Measurements from ENCODE around the gene SLC19A1. TPM values are rescaled to one million over a fixed set of nuclear protein-coding genes. Genes with fewer than 3 reads are reported as not detected.

SLC19A1 gene
- total RNA-seq, 2 donors from 2014 or later, result 4.7 to 6.1 TPM

DNA sequence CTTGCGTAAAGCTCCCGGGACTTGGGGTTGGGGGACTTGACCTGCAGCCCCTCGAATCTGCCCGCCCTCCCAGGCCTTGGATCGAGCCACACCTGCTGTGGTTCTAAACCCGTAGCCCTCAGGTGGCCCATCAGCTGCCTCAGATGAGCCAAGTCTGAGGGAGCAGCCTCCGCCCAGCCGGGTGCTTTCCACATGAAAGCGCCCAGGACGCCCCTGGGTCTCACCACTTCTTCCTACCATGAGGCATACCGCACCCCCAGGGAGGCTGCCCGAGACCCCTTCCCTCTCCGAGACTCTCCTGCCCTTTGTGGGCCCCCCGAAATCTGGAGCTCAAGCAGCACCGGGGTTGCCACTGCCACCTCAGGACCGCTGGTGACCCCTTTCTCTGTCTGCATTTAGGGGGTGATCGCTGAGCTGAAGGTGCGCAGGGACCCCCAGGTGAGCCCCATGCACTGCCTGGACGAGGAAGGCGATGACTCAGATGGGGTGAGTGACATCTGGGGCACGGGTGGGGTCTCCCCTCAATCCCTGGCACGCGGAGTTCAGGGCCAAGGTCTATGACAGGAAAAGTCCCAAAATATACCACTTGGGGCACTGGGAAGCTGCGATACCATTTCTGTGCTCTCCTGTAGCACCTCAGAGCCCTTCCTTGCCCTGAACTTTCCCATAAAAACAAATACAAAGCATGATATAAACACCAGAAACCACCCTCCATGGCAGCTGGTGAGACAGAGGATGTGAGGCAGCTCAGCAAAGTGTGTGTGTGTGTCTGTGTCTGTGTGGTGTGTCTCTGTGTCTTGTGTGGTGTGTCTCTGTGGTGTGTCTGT, 68.5 kb downstream of the SLC19A1 start:
- Histone ChIP-seq H3K9me3 (no peaks in the 10 kb centered on the region), H3K36me3 (peaks cover 35% of the 10 kb centered on the region), H3K4me3 (no peak overlapping the region), H3K27me3 (replicated peaks; ENCODE audit: insufficient read depth) (no peaks in the 10 kb centered on the region), H3K27ac (no peak overlapping the region), H3K4me1 (ENCODE audit: control insufficient read depth in 1 of 2, low read depth in 2 of 2) (peaks cover 7 to 43% of the 10 kb centered on the region in 2 donors)
- DNase-seq (ENCODE audit: low spot score) (no peak), ATAC-seq (ENCODE audit: insufficient number of reproducible peaks, low FRiP score, low read depth) (no peak)
- no peak for TF ChIP-seq CTCF (IDR thresholded peaks at IDR 0.05)

DNA sequence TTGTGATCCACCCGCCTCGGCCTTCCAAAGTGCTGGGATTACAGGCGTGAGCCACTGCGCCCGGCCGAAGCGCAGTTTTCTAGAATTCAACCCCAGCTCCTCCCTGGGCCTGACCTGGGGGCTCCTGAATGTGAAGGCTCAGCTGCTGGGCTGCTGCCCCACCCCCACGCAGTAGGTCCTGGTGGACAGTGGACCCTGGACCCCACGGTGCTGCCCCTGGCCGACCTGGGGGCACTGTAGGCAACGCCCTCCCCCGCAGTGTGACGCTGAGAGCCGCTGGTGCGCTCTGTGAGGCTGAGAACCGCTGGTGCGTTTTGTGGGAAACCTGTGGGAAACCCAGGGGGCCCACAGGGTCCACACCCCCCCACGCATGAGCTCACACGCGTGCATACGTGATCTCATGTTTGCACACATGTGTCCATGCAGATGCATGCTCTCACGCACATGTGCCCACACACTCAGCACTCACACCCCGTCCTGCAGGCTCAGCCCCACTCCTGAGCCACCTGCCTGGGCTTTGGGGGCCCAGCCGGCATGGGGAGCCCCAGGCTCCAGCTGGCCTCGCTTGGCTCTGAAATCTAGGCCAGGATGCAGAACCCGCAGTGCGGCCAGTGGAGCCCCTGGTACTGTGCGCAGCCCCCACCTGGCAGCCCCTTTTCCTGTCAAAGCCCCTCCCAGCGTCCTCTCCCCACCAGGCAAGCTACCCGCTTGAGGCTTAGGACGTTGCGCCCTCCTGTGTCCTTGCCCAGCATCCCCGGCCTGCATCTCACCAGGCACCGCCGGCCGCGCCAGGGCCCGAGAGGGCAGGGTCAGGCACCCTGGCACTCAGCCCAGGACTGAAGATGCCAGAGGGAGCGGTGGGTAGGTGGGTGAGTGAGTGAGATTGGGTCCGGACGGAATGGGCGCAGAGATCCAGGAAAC, 69.5 kb downstream of the SLC19A1 start:
- Histone ChIP-seq H3K27me3 (replicated peaks; ENCODE audit: insufficient read depth) (no peaks in the 10 kb centered on the region), H3K4me1 (ENCODE audit: control insufficient read depth in 1 of 2, low read depth in 2 of 2) (peaks cover 7 to 39% of the 10 kb centered on the region in 2 donors), H3K27ac (peak overlapping the region in 1 of 2 donors; percentile 87), H3K36me3 (peaks cover 40% of the 10 kb centered on the region), H3K9me3 (no peaks in the 10 kb centered on the region), H3K4me3 (no peak overlapping the region)
- no peak for TF ChIP-seq CTCF (IDR thresholded peaks at IDR 0.05)
- no peak for ATAC-seq (ENCODE audit: insufficient number of reproducible peaks, low FRiP score, low read depth)
- DNase-seq (ENCODE audit: low spot score), result no peak

- no peak for ATAC-seq (ENCODE audit: insufficient number of reproducible peaks, low FRiP score, low read depth)
- H3K9me3 ChIP-seq, result no peaks in the 10 kb centered on the region
- no peaks in the 10 kb centered on the region for H3K27me3 ChIP-seq (replicated peaks; ENCODE audit: insufficient read depth)
- peak overlapping the region; percentile 87 to 92 for H3K27ac ChIP-seq
- DNase-seq (ENCODE audit: low spot score), result no peak
- no peak for TF ChIP-seq CTCF (IDR thresholded peaks at IDR 0.05)
- peaks cover 32% of the 10 kb centered on the region for H3K36me3 ChIP-seq
- H3K4me1 ChIP-seq (ENCODE audit: control insufficient read depth in 1 of 2, low read depth in 2 of 2), result peaks cover 7 to 38% of the 10 kb centered on the region in 2 donors
- peak overlapping the region; percentile 38 for H3K4me3 ChIP-seq
Observed at GRCh38 chr21:45471525-45472221, 70.6 kb downstream of the SLC19A1 start.

DNA sequence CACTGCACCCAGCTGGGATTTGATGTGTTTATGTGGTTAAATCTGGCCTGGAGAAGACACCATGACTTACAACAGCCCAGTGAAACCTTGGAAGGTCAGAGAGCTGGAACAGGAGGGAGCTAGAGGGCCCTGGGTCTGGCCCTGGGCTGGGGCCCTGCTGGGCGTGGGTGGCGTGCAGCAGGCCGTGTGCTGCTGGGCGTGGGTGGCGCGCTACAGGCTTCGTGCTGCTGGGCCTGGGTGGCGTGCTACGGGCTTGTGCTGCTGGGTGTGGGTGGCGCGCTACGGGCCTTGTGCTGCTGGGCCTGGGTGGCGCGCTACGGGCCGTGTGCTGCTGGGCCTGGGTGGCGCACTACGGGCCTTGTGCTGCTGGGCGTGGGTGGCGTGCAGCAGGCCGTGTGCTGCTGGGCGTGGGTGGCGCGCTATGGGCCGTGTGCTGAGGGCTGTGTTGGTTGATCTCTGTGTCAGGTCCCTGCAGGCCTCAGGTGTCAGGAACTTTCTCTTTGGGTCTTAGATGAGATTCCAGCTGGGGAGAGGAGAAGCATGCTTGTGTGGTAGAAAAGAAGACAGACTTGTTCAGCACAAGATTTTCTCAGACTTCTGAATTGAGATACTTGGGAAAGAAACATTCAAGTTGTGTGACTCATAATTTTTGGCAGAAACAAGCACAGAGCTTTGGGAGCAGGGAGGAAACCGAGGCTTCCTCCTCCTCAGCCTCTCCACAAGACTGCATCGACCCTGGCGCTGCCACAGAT, 71.3 kb downstream of the SLC19A1 start:
- Histone ChIP-seq H3K9me3 (no peaks in the 10 kb centered on the region), H3K4me3 (peak overlapping the region; percentile 38), H3K4me1 (ENCODE audit: control insufficient read depth in 1 of 2, low read depth in 2 of 2) (peaks cover 7 to 38% of the 10 kb centered on the region in 2 donors), H3K27ac (peak overlapping the region; percentile 87 to 92), H3K27me3 (replicated peaks; ENCODE audit: insufficient read depth) (no peaks in the 10 kb centered on the region), H3K36me3 (peaks cover 28% of the 10 kb centered on the region)
- no peak for TF ChIP-seq CTCF (IDR thresholded peaks at IDR 0.05)
- peak; percentile 70 for ATAC-seq (ENCODE audit: insufficient number of reproducible peaks, low FRiP score, low read depth)
- DNase-seq (ENCODE audit: low spot score), result no peak
